ENCODE results near the gene ETFBKMT. TPM values are rescaled to one million over a fixed set of nuclear protein-coding genes. Genes with fewer than 3 reads are reported as not detected.

The ETFBKMT gene
- total and polyA plus RNA-seq, 2 of the 4 experiments (the other 2 are of a cell fraction), result 1.2 to 2.5 TPM

DNA sequence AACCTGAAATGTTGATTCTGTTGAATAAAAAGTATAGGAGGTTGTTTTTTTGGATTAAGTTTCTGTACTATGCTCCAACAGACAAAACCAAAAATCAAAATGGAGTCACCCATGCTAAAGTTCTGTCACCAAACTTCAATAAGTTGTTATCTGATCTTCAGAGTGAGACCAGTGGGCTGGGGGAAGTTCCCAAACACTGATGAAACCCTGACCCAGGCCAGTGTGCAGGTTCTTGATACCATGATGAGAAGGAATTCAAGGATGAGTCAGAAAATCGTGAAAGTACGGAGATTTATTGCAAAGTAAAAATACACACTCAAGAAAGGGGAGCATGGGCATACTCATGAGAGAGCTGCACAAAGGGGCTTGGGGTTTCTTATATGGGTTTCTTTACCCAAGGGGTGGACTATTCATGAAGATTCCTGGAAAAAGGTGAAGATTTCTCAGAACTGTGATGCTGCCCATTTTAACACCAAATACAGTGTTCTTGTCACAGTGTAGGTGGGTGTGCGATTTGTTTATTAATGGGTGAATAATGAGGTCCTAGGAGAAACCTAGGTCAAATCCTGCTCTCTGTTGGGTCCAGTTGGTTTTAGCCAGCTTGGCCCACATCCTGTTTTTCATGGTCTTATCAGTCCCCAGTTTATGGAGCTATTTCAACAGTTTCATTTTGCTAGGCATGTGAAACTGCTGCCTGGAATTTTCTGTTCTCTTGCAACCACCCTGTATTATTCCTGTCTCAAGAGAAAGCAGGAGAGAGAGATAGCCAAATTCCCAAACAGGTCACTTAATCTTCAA is 41.1 kb upstream of the ETFBKMT start:
- Histone ChIP-seq H3K9ac (ENCODE audit: low read depth, low read length) (no peak overlapping the region), H3K27ac (ENCODE audit: insufficient read depth, low read length) (no peak overlapping the region), H4K20me1 (ENCODE audit: insufficient read depth, low read length) (no peaks in the 10 kb centered on the region), H4K91ac (ENCODE audit: insufficient read depth, low read depth, low read length) (no peak overlapping the region), H2AK5ac (ENCODE audit: low read depth, low read length) (no peak overlapping the region), H2BK5ac (ENCODE audit: low read depth, low read length, poor library complexity, severe bottlenecking) (no peak overlapping the region), H3K9me3 (ENCODE audit: control insufficient read depth, insufficient read depth, low read length) (no peaks in the 10 kb centered on the region), H2BK120ac (ENCODE audit: low read depth, low read length) (no peak overlapping the region), H4K8ac (ENCODE audit: low read depth in 2 of 2, low read length in 2 of 2) (no peak overlapping the region), H3K18ac (ENCODE audit: low read depth, low read length) (no peak overlapping the region), H3K4me3 (ENCODE audit: insufficient read depth, low read depth, low read length) (no peak overlapping the region), H2BK15ac (ENCODE audit: low read depth, low read length) (no peak overlapping the region), H2AK9ac (replicated peaks; ENCODE audit: low read depth, low read length, poor library complexity) (no peak overlapping the region), H3K36me3 (ENCODE audit: control insufficient read depth, insufficient read depth, low read length) (no peaks in the 10 kb centered on the region), H3K23ac (ENCODE audit: low read depth, low read length) (no peak overlapping the region), H3K9me1 (ENCODE audit: insufficient read depth, low read length) (no peaks in the 10 kb centered on the region), H3K4ac (ENCODE audit: low read depth, low read length) (no peak overlapping the region), H3K79me1 (ENCODE audit: low read depth in 1 of 2, low read length in 2 of 2) (no peaks in the 10 kb centered on the region), H2BK20ac (ENCODE audit: low read depth, low read length) (no peak overlapping the region), H3K56ac (ENCODE audit: extremely low read depth, insufficient read depth, low read length) (no peak overlapping the region), H3K27me3 (ENCODE audit: control insufficient read depth, insufficient read depth, low read length) (no peaks in the 10 kb centered on the region), H3K14ac (replicated peaks; ENCODE audit: low read depth, low read length) (no peak overlapping the region), H3K4me2 (ENCODE audit: low read depth, low read length) (no peak overlapping the region), H4K5ac (ENCODE audit: low read depth, low read length) (no peak overlapping the region), H3K4me1 (ENCODE audit: control insufficient read depth, insufficient read depth, low read length) (no peaks in the 10 kb centered on the region), H2AFZ (replicated peaks; ENCODE audit: low read length, poor library complexity) (no peak overlapping the region)
- no CpG with 5 or more reads among the region's 3 CpGs for WGBS, 2 experiments (ENCODE audit: extremely low coverage in 2 of 2, insufficient read length in 1 of 2)
- in situ Hi-C loops (cut with MboI; ENCODE audit: low sequenced_read_pairs) (no loop called here), intact Hi-C loops (cut with micrococcal nuclease) (no loop called here), dilution Hi-C loops (cut with HindIII; ENCODE audit: low sequenced_read_pairs, unreplicated experiment) (no loop called here)
- ATAC-seq (ENCODE audit: low read depth) (no peak), DNase-seq (peak; percentile 26)
- BruUV-seq (replicated peaks), result no TSS peak
- ChIA-PET CTCF (no interaction called here), POLR2A (ENCODE audit: unreplicated experiment) (no interaction called here)
- TF ChIP-seq MXI1 (IDR thresholded peaks at IDR 0.05; ENCODE audit: borderline replicate concordance, low read depth, low read length), result no peak
- TF ChIP-seq NFE2L2 (IDR thresholded peaks at IDR 0.05; ENCODE audit: low read depth, low read length), result no peak
- TF ChIP-seq RAD21 (IDR thresholded peaks at IDR 0.05; ENCODE audit: low read length), result no peak
- no peak for TF ChIP-seq MAFK (IDR thresholded peaks at IDR 0.05; ENCODE audit: low read depth, low read length)
- TF ChIP-seq CEBPB (IDR thresholded peaks at IDR 0.05; ENCODE audit: low read depth, low read length), result no peak
- no peak for TF ChIP-seq RCOR1 (IDR thresholded peaks at IDR 0.05; ENCODE audit: insufficient replicate concordance, low read length)
- TF ChIP-seq CTCF (conservative IDR thresholded peaks at IDR 0.05; ENCODE audit: low read depth, low read length), result no peak
- no peak for TF ChIP-seq POLR2A (IDR thresholded peaks at IDR 0.05; ENCODE audit: low read depth, low read length)
- no peak for TF ChIP-seq MAZ (IDR thresholded peaks at IDR 0.05; ENCODE audit: borderline replicate concordance, low read depth, low read length)
- TF ChIP-seq BHLHE40 (IDR thresholded peaks at IDR 0.05; ENCODE audit: low read depth, low read length), result no peak
- TF ChIP-seq ELK1 (IDR thresholded peaks at IDR 0.05; ENCODE audit: borderline replicate concordance, low read depth, low read length), result no peak
- no peak for TF ChIP-seq USF2 (IDR thresholded peaks at IDR 0.05; ENCODE audit: low read depth, low read length)
